HCT116 (cell line): Measurements from ENCODE around the gene TMEM138. TPM values are rescaled to one million over a fixed set of nuclear protein-coding genes. Genes with fewer than 3 reads are reported as not detected.

ENCODE experiments used
- ATAC-seq: fragments of 200-7000 bp; cut with Tn5 transposase; 2 replicates; pipeline ENCODE4 v1.9.1; 2020; ENCODE audit warnings: mild to moderate bottlenecking, moderate library complexity
- BruUV-seq: library from RNA; stranded (reverse); fragments of 400-500 nt; replicated peaks from 2 replicates; lab custom pipeline; 2021; lab: Mats Ljungman, UMichigan
- CTCF ChIA-PET: fragments of 300-600 bp; sonication (Branson Sonifier 250); formaldehyde crosslinking; loops from one replicate; lab custom pipeline; 2021; ENCODE audit warnings: antibody characterized with exemption; lab: Charles Lee
- POLR2A ChIA-PET: fragments of 300-600, 350-600 bp; sonication (Branson Sonifier 250); formaldehyde crosslinking; loops from one replicate; lab custom pipeline; 2021; ENCODE audit warnings: antibody characterized with exemption; lab: Charles Lee
- RAD21 ChIA-PET, 2 experiments: fragments of 300-600 bp; sonication (Branson Sonifier 250); formaldehyde crosslinking; loops; one replicate each; lab custom pipeline; 2023; ENCODE audit warnings: low total read pairs in 2 of 2; ENCODE audit not compliant: uncharacterized antibody in 2 of 2, unreplicated experiment in 2 of 2, low non-redundant PET in 1 of 2; lab: Charles Lee
- DNase-seq: peaks from one replicate; pipeline ENCODE4 v3.0.0-alpha.2; 2010; ENCODE audit warnings: low read depth, low spot score
- H2AFZ ChIP-seq: fragments of 200-600 bp; shearing (Covaris generic), sonication (generic); 2 replicates; pipeline ENCODE4 v1.6.1; 2017; ENCODE audit warnings: low read depth, mixed run types, mixed read lengths, antibody characterized with exemption, low read length; ENCODE audit not compliant: poor library complexity, severe bottlenecking
- H3K27ac ChIP-seq: 2 replicates; pipeline ENCODE4 v1.5.1; 2012; ENCODE audit warnings: low read depth, low read length
- H3K27me3 ChIP-seq: fragments of 200-600 bp; sonication (generic); 2 replicates; pipeline ENCODE4 v1.6.1; 2016; ENCODE audit warnings: mixed run types, low read length, mixed read lengths; ENCODE audit not compliant: insufficient read depth
- H3K36me3 ChIP-seq, 2 experiments: fragments of 200-500 bp in 1 of 2; fragments of 200-600 bp in 1 of 2; sonication (Bioruptor generic) in 1 of 2; sonication (generic) in 1 of 2; 2 replicates each; pipeline versions ENCODE4 v1.5.1 to v1.6.1; 2014 to 2016; ENCODE audit warnings: low read length in 2 of 2, inconsistent platforms in 1 of 2, mixed read lengths in 1 of 2, mixed run types in 1 of 2; ENCODE audit not compliant: insufficient read depth in 2 of 2, control insufficient read depth in 1 of 2
- H3K4me1 ChIP-seq, 2 experiments: fragments of 200-600 bp in 1 of 2; sonication (generic) in 1 of 2; 2 replicates each; pipeline versions ENCODE4 v1.5.1 to v1.6.1; 2012 to 2017; ENCODE audit warnings: low read length in 2 of 2, inconsistent platforms in 1 of 2, mild to moderate bottlenecking in 1 of 2, mixed read lengths in 1 of 2, mixed run types in 1 of 2, moderate library complexity in 1 of 2; ENCODE audit not compliant: insufficient read depth in 2 of 2, control insufficient read depth in 1 of 2
- H3K4me2 ChIP-seq: fragments of 200-600 bp; sonication (generic); 2 replicates; pipeline ENCODE4 v1.6.1; 2017; ENCODE audit warnings: mixed run types, low read length, mixed read lengths
- H3K4me3 ChIP-seq, 2 experiments: fragments of 200-600 bp in 1 of 2; sonication (generic) in 1 of 2; replicated peaks in 1 of 2; 2 replicates each; pipeline ENCODE4 v1.5.1; 2011 to 2016; ENCODE audit warnings: low read length in 2 of 2, control low read depth in 1 of 2, low read depth in 1 of 2, mild to moderate bottlenecking in 1 of 2, mixed read lengths in 1 of 2, mixed run types in 1 of 2
- H3K79me2 ChIP-seq: fragments of 200-600 bp; sonication (generic); 2 replicates; pipeline ENCODE4 v1.6.1; 2017; ENCODE audit warnings: mild to moderate bottlenecking, mixed run types, low read length, moderate library complexity, mixed read lengths; ENCODE audit not compliant: insufficient read depth
- H3K9ac ChIP-seq: fragments of 200-600 bp; sonication (generic); 2 replicates; pipeline ENCODE4 v1.6.1; 2016; ENCODE audit warnings: low read length, mixed read lengths
- H3K9me2 ChIP-seq: fragments of 200-600 bp; sonication (generic), shearing (Covaris generic); 2 replicates; pipeline ENCODE4 v1.6.1; 2017; ENCODE audit warnings: mixed run types, mild to moderate bottlenecking, moderate library complexity; ENCODE audit not compliant: insufficient read depth
- H3K9me3 ChIP-seq, 2 experiments: fragments of 200-500 bp in 1 of 2; fragments of 200-600 bp in 1 of 2; sonication (Bioruptor generic) in 1 of 2; sonication (generic) in 1 of 2; 2 replicates each; pipeline ENCODE4 v1.6.1; 2014 to 2017; ENCODE audit warnings: low read length in 2 of 2, mixed read lengths in 2 of 2, inconsistent platforms in 1 of 2, low read depth in 1 of 2, mild to moderate bottlenecking in 1 of 2, mixed run types in 1 of 2, moderate library complexity in 1 of 2; ENCODE audit not compliant: control insufficient read depth in 1 of 2, insufficient read depth in 1 of 2
- H4K20me1 ChIP-seq: fragments of 200-600 bp; sonication (generic), shearing (Covaris generic); 2 replicates; pipeline ENCODE4 v1.6.1; 2017; ENCODE audit warnings: mixed run types, mild to moderate bottlenecking, moderate library complexity; ENCODE audit not compliant: insufficient read depth
- CEBPB ChIP-seq: IDR thresholded peaks from 2 replicates; pipeline ENCODE4 v1.6.1; 2012; ENCODE audit warnings: low read depth
- CTCF ChIP-seq, 3 experiments: fragments of 200-600 bp in 1 of 3; sonication (generic) in 1 of 3; IDR thresholded peaks in 2 of 3; conservative IDR thresholded peaks in 1 of 3; 2 replicates each; pipeline ENCODE4 v1.5.1; 2012 to 2017; ENCODE audit warnings: low read depth in 2 of 3, low read length in 2 of 3, antibody characterized with exemption in 1 of 3, borderline replicate concordance in 1 of 3, control low read depth in 1 of 3, mild to moderate bottlenecking in 1 of 3, mixed read lengths in 1 of 3, mixed run types in 1 of 3, moderate library complexity in 1 of 3; ENCODE audit not compliant: insufficient read depth in 1 of 3
- ELF1 ChIP-seq: IDR thresholded peaks from 2 replicates; pipeline ENCODE4 v1.6.1; 2012; ENCODE audit warnings: low read depth, borderline replicate concordance
- EZH2 ChIP-seq: fragments of 200-600 bp; sonication (generic); IDR thresholded peaks from 2 replicates; pipeline ENCODE4 v1.6.1; 2017; ENCODE audit warnings: antibody characterized with exemption, mixed run types
- EZH2phosphoT487 ChIP-seq: fragments of 200-600 bp; IDR thresholded peaks from 2 replicates; pipeline ENCODE4 v1.6.1; 2018; ENCODE audit warnings: antibody characterized with exemption, borderline replicate concordance
- FOSL1 ChIP-seq: IDR thresholded peaks from 2 replicates; pipeline ENCODE4 v1.6.1; 2012; ENCODE audit warnings: low read depth
- JUND ChIP-seq: IDR thresholded peaks from 2 replicates; pipeline ENCODE4 v1.6.1; 2012
- POLR2A ChIP-seq: IDR thresholded peaks from 2 replicates; pipeline ENCODE4 v1.7.0; 2011; ENCODE audit warnings: borderline replicate concordance; ENCODE audit not compliant: insufficient read depth, insufficient read length; ENCODE audit errors: extremely low read depth
- POLR2AphosphoS5 ChIP-seq: IDR thresholded peaks from 2 replicates; pipeline ENCODE4 v1.6.1; 2011; ENCODE audit warnings: mild to moderate bottlenecking, low read depth, low read length, moderate library complexity
- RAD21 ChIP-seq: IDR thresholded peaks from 2 replicates; pipeline ENCODE4 v1.6.1; 2012; ENCODE audit warnings: low read depth, mild to moderate bottlenecking
- SIN3A ChIP-seq: IDR thresholded peaks from 2 replicates; pipeline ENCODE4 v1.6.1; 2012; ENCODE audit warnings: low read depth
- SP1 ChIP-seq: IDR thresholded peaks from 2 replicates; pipeline ENCODE4 v1.6.1; 2012; ENCODE audit warnings: low read depth
- TCF7L2 ChIP-seq: IDR thresholded peaks from 2 replicates; pipeline ENCODE4 v1.7.0; 2011; ENCODE audit warnings: borderline replicate concordance, inconsistent platforms; ENCODE audit not compliant: insufficient read depth, insufficient read length; ENCODE audit errors: extremely low read depth
- ZBTB33 ChIP-seq: IDR thresholded peaks from 2 replicates; pipeline ENCODE4 v1.6.1; 2011; ENCODE audit warnings: mild to moderate bottlenecking, low read length, moderate library complexity; ENCODE audit not compliant: insufficient replicate concordance; ENCODE audit errors: extremely low read depth
- ZNF274 ChIP-seq: fragments of 200-500 bp; sonication (Bioruptor generic); IDR thresholded peaks from 2 replicates; pipeline ENCODE4 v1.6.1; 2014; ENCODE audit warnings: mild to moderate bottlenecking, low read depth, low read length, inconsistent platforms
- intact Hi-C: fragments of 100-400 bp; cut with micrococcal nuclease; formaldehyde crosslinking; loops from 2 replicates; pipeline ENCODE4 v1.10.0; 2022
- total RNA-seq: library from RNA; stranded (reverse); gene quantifications from one replicate; pipeline ENCODE4 v1.2.1, GENCODE V29; 2021; ENCODE audit not compliant: unreplicated experiment

Gene TMEM138
- total RNA-seq, 1 experiment from 2014 or later = 45.0 TPM

GRCh38 chr11:61349189-61349751, 12.9 kb upstream of the TMEM138 start:
- Histone ChIP-seq H3K4me3 (no peak overlapping the region), H3K9me3 (no peaks in the 10 kb centered on the region), H3K27me3 (no peaks in the 10 kb centered on the region), H3K4me1 (no peaks in the 10 kb centered on the region), H3K9me2 (no peaks in the 10 kb centered on the region), H3K36me3 (peaks cover 7 to 10% of the 10 kb centered on the region in 2 experiments; a peak in 3 of 4 replicates), H3K9ac (no peak overlapping the region), H4K20me1 (no peaks in the 10 kb centered on the region), H2AFZ (no peak overlapping the region), H3K27ac (no peak overlapping the region), H3K79me2 (no peaks in the 10 kb centered on the region), H3K4me2 (no peak overlapping the region)
- DNase-seq = no peak
- BruUV-seq = no TSS peak
- ChIA-PET RAD21 (no interaction called here), POLR2A (interaction anchor here (1.8 kb wide), 1 partner anchor 12 kb away, joined by 5 read pairs; the partner anchor contains the start of genes CYB561A3 and TMEM138), CTCF (interaction anchor here (2.1 kb wide), 1 partner anchor 13 kb away, joined by 14 read pairs; no protein-coding TSS in a partner anchor)
- no peak for TF ChIP-seq FOSL1
- no peak for TF ChIP-seq POLR2A
- no peak for TF ChIP-seq ELF1
- intact Hi-C loops = no loop called here
- no peak for ATAC-seq

DNA sequence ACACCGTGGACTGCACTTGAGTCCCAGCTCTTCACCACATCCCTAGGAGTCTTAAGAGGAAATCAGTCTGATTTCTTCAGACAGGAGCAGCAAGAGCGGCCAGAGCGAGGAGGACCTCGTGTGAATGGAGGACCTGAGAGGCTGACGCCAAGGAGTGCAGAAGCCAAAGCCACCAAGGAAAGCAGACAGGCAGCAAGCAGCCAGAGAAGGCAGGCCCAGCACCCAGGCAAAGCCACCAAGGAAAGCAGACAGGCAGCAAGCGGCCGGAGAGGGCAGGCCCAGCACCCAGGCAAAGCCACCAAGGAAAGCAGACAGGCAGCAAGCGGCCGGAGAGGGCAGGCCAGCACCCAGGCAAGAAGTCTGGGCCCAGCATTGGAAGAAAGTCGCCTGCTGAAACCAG, 12.3 kb upstream of the TMEM138 start:
- no peak for DNase-seq
- TF ChIP-seq CTCF (IDR thresholded peaks at IDR 0.05 in 2 of 3, conservative IDR thresholded peaks at IDR 0.05 in 1 of 3; ENCODE audit: borderline replicate concordance in 1 of 3, insufficient read depth in 1 of 3, low read depth in 2 of 3, low read length in 2 of 3) (no peak), POLR2AphosphoS5 (no peak), CEBPB (no peak), EZH2 (no peak), RAD21 (no peak), JUND (no peak), ZNF274 (no peak), TCF7L2 (no peak), SP1 (no peak), SIN3A (no peak), ZBTB33 (no peak), EZH2phosphoT487 (no peak)
- H3K27me3 ChIP-seq = no peaks in the 10 kb centered on the region
- ATAC-seq = no peak
- no peak overlapping the region for H2AFZ ChIP-seq
- no peaks in the 10 kb centered on the region for H4K20me1 ChIP-seq
- no peaks in the 10 kb centered on the region for H3K9me2 ChIP-seq
- ChIA-PET POLR2A (interaction anchor here (1.8 kb wide), 1 partner anchor 12 kb away, joined by 5 read pairs; the partner anchor contains the start of genes CYB561A3 and TMEM138), CTCF (interaction anchor here (2.1 kb wide), 1 partner anchor 14 kb away, joined by 14 read pairs; no protein-coding TSS in a partner anchor), RAD21 (no interaction called here)
- H3K4me3 ChIP-seq = no peak overlapping the region
- H3K9ac ChIP-seq = no peak overlapping the region
- peaks cover 7 to 8% of the 10 kb centered on the region in 2 experiments; a peak in 3 of 4 replicates for H3K36me3 ChIP-seq
- no peak overlapping the region for H3K27ac ChIP-seq
- intact Hi-C loops = no loop called here
- H3K9me3 ChIP-seq = no peaks in the 10 kb centered on the region
- no peak overlapping the region for H3K4me2 ChIP-seq
- BruUV-seq = no TSS peak
- no peaks in the 10 kb centered on the region for H3K4me1 ChIP-seq
- H3K79me2 ChIP-seq = no peaks in the 10 kb centered on the region
